ENCODE measurements around the gene IL16. TPM values are rescaled to one million over a fixed set of nuclear protein-coding genes. Genes with fewer than 3 reads are reported as not detected.

The IL16 gene
- total RNA-seq, 3 donors from 2014 or later (not counting 1 experiment from before 2014, with no cell fraction given), result 98.1 to 153 (median 114) TPM

- H3K4me1 Mint-ChIP-seq, result peaks cover 12 to 13% of the 10 kb centered on the region in 2 donors
- no peaks in the 10 kb centered on the region for H3K36me3 ChIP-seq (ENCODE audit: control insufficient read depth, insufficient read depth, low read length)
- no peak overlapping the region for H3K27ac Mint-ChIP-seq
- no peaks in the 10 kb centered on the region for H3K27me3 ChIP-seq (ENCODE audit: control insufficient read depth, insufficient read depth, low read length)
- H3K27me3 Mint-ChIP-seq (ENCODE audit: low read depth in 2 of 2), result no peaks in the 10 kb centered on the region
- H3K4me3 ChIP-seq (ENCODE audit: low read length), result no peak overlapping the region
- H3K27ac ChIP-seq (ENCODE audit: low read length), result no peak overlapping the region
- no peak for ATAC-seq
- 91% methylated on average over 7 of the region's 7 CpGs for WGBS (ENCODE audit: insufficient coverage)
- peaks cover 6% of the 10 kb centered on the region for H3K4me1 ChIP-seq (ENCODE audit: control insufficient read depth, insufficient read depth, low read length)
- H3K9me3 Mint-ChIP-seq, result no peaks in the 10 kb centered on the region
- DNase-seq, result no peak
- H3K36me3 Mint-ChIP-seq, result no peaks in the 10 kb centered on the region
- intact Hi-C loops (cut with micrococcal nuclease), result no loop called here
- H3K4me3 Mint-ChIP-seq, result no peak overlapping the region
- TF ChIP-seq CTCF (IDR thresholded peaks at IDR 0.05), result no peak
- H3K9me3 ChIP-seq (ENCODE audit: control insufficient read depth, insufficient read depth, low read length), result no peaks in the 10 kb centered on the region
Observed at GRCh38 chr15:81197255-81197630, 564 bp downstream of the IL16 start.

GRCh38 chr15:81197688-81198281 lies 1.1 kb downstream of the IL16 start:
- Mint-ChIP-seq H3K9me3 (no peaks in the 10 kb centered on the region), H3K4me3 (no peak overlapping the region), H3K27me3 (ENCODE audit: low read depth in 2 of 2) (no peaks in the 10 kb centered on the region), H3K36me3 (no peaks in the 10 kb centered on the region), H3K4me1 (peaks cover 12 to 13% of the 10 kb centered on the region in 2 donors), H3K27ac (no peak overlapping the region)
- Histone ChIP-seq H3K27me3 (ENCODE audit: control insufficient read depth, insufficient read depth, low read length) (no peaks in the 10 kb centered on the region), H3K4me1 (ENCODE audit: control insufficient read depth, insufficient read depth, low read length) (peaks cover 6% of the 10 kb centered on the region), H3K27ac (ENCODE audit: low read length) (no peak overlapping the region), H3K36me3 (ENCODE audit: control insufficient read depth, insufficient read depth, low read length) (no peaks in the 10 kb centered on the region), H3K4me3 (ENCODE audit: low read length) (no peak overlapping the region), H3K9me3 (ENCODE audit: control insufficient read depth, insufficient read depth, low read length) (no peaks in the 10 kb centered on the region)
- DNase-seq, result no peak
- no peak for ATAC-seq
- 80% methylated on average over 7 of the region's 7 CpGs for WGBS (ENCODE audit: insufficient coverage)
- TF ChIP-seq CTCF (IDR thresholded peaks at IDR 0.05), result no peak
- intact Hi-C loops (cut with micrococcal nuclease), result no loop called here

DNA sequence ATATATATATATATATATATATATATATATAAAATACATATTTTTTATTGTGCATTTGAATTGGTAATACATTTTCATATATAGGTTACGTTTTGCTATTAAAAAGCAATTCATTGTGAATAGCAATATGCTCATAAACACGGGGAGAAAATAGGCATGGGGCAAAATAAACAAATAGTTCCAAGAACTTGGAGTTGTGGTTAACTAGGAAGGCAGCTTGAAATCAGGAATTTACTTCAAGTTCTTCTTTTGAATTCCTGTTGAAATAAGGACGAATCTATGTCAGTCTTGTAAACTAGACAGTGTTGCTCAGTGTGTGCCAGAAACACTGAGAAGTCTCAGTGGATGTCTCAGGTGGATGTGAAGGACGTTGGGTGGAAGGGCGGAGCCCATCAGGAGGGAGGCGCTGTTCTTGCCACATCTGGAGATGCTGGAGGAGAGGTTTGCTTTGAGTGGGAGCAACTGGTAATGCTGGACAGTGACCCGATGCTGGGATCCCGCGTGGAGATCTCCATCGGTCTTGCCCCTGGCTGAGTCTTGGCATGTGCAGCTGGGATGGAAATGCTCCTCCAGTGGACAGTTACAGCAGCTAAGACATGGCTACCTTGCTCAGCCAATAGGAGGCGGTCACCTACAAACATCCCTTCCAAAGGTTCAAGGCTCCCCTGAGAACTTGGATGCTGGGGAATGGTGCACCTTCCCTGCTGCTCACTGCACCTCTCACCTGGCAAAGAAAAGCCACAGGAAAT lies 2.5 kb downstream of the IL16 start:
- ATAC-seq, result no peak
- H3K4me1 ChIP-seq (ENCODE audit: control insufficient read depth, insufficient read depth, low read length), result peaks cover 6% of the 10 kb centered on the region
- H3K27me3 Mint-ChIP-seq (ENCODE audit: low read depth in 2 of 2), result no peaks in the 10 kb centered on the region
- no peak overlapping the region for H3K4me3 ChIP-seq (ENCODE audit: low read length)
- no peaks in the 10 kb centered on the region for H3K27me3 ChIP-seq (ENCODE audit: control insufficient read depth, insufficient read depth, low read length)
- H3K4me3 Mint-ChIP-seq, result no peak overlapping the region
- no peaks in the 10 kb centered on the region for H3K9me3 Mint-ChIP-seq
- no peak for DNase-seq
- H3K36me3 ChIP-seq (ENCODE audit: control insufficient read depth, insufficient read depth, low read length), result no peaks in the 10 kb centered on the region
- intact Hi-C loops (cut with micrococcal nuclease), result no loop called here
- H3K36me3 Mint-ChIP-seq, result no peaks in the 10 kb centered on the region
- H3K27ac ChIP-seq (ENCODE audit: low read length), result no peak overlapping the region
- no peak overlapping the region for H3K27ac Mint-ChIP-seq
- WGBS (ENCODE audit: insufficient coverage), result 80% methylated on average over 11 of the region's 11 CpGs
- TF ChIP-seq CTCF (IDR thresholded peaks at IDR 0.05), result no peak
- no peaks in the 10 kb centered on the region for H3K9me3 ChIP-seq (ENCODE audit: control insufficient read depth, insufficient read depth, low read length)
- peaks cover 12 to 13% of the 10 kb centered on the region in 2 donors for H3K4me1 Mint-ChIP-seq

All from natural killer cell (primary cell).